ENCODE data around the gene WWC1.

DNA sequence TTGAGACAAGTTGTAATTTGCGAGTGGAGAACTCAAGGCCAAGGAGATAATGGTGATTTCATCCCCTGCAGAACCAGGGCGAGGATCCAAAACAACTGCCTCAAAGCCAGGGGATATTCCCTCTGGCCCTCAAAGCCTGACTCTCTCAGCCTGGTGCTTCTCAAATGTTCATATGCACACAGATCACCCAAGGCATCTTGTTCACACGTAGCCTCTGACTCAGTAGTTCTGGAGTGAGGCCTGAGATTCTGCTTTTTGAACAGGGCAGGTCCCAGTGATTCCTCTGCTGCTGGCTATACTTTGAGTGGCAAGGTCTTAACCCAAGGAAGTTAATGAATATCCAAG lies 30.2 kb upstream of the WWC1 start:
- TF ChIP-seq, protein P1, sequence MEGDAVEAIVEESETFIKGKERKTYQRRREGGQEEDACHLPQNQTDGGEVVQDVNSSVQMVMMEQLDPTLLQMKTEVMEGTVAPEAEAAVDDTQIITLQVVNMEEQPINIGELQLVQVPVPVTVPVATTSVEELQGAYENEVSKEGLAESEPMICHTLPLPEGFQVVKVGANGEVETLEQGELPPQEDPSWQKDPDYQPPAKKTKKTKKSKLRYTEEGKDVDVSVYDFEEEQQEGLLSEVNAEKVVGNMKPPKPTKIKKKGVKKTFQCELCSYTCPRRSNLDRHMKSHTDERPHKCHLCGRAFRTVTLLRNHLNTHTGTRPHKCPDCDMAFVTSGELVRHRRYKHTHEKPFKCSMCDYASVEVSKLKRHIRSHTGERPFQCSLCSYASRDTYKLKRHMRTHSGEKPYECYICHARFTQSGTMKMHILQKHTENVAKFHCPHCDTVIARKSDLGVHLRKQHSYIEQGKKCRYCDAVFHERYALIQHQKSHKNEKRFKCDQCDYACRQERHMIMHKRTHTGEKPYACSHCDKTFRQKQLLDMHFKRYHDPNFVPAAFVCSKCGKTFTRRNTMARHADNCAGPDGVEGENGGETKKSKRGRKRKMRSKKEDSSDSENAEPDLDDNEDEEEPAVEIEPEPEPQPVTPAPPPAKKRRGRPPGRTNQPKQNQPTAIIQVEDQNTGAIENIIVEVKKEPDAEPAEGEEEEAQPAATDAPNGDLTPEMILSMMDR (IDR thresholded peaks at IDR 0.05 in 4 of 5, conservative IDR thresholded peaks at IDR 0.05 in 1 of 5) = no peak
- no peak for TF ChIP-seq POLR2A (IDR thresholded peaks at IDR 0.05)
